ENCODE results near the gene PPM1B. TPM values are rescaled to one million over a fixed set of nuclear protein-coding genes. Genes with fewer than 3 reads are reported as not detected.
"Not testable (repeated sequence)": the region's sequence is repeated elsewhere in the genome, so short reads cannot be mapped to it uniquely, and the experiment has no call there.

PPM1B gene
- total RNA-seq, 2 experiments from 2014 or later = 56.4 to 57.0 TPM

DNA sequence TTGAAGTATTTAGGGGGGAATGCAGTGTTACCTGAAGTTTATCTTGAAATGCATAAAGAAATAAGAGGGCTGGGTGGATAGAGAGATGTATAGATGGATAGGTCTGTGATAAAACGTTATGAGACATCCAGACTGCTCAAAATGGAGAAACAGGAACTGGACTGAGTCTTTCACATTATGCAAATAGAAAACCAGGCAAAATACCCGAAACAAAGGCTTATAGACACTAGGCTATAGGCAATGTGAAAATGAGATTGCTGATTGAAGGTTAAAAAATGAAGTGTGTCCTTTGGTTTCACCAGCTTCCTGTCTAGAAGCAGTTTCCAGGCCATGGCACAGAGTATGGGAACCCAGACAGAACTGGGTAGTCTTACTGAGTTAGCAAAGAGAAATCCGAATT, 81.7 kb downstream of the PPM1B start:
- no peak overlapping the region for H3K4me3 Mint-ChIP-seq
- H3K36me3 Mint-ChIP-seq = no peaks in the 10 kb centered on the region
- ATAC-seq (no peak), DNase-seq (no peak)
- H3K27me3 Mint-ChIP-seq = peaks cover 12% of the 10 kb centered on the region
- no peak overlapping the region for H3K27ac Mint-ChIP-seq
- CTCF ChIA-PET = interaction anchor here (0.9 kb wide), 1 partner anchor 111 kb away, joined by 3 read pairs; the partner anchor contains the start of genes CAMKMT and PREPL
- no peaks in the 10 kb centered on the region for H3K9me3 Mint-ChIP-seq (ENCODE audit: low read depth)
- H3K4me1 Mint-ChIP-seq = peaks cover 4% of the 10 kb centered on the region

DNA sequence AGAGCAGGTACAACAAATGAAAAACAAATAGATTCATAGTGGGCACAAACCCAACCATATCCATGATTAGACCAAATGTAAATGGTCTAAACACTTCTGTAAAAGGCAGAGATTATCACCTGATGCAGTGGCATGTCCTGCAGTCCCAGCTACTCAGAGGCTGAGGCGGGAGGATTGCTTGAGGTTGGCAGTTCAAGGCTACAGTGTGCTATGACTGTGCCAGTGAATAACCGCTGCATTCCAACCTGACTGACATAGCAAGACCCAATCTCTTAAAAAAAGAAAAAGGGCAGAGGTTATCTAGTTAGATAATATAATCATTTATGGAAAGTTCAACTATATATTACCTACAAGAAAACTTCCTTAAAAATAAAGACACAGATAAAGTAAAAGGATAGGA, 85.3 kb downstream of the PPM1B start:
- no peak overlapping the region for H3K4me3 Mint-ChIP-seq
- no peak for DNase-seq
- H3K9me3 Mint-ChIP-seq (ENCODE audit: low read depth) = no peaks in the 10 kb centered on the region
- no peaks in the 10 kb centered on the region for H3K36me3 Mint-ChIP-seq
- H3K27ac Mint-ChIP-seq = no peak overlapping the region
- CTCF ChIA-PET = no interaction called here
- H3K4me1 Mint-ChIP-seq = no peaks in the 10 kb centered on the region
- peaks cover 18% of the 10 kb centered on the region for H3K27me3 Mint-ChIP-seq
- no peak for ATAC-seq

GRCh38 chr2:44255704-44256103, 87.0 kb downstream of the PPM1B start:
- not testable (repeated sequence) for H3K36me3 Mint-ChIP-seq; H3K4me1 Mint-ChIP-seq; H3K4me3 Mint-ChIP-seq; DNase-seq; ATAC-seq; H3K9me3 Mint-ChIP-seq (ENCODE audit: low read depth); H3K27ac Mint-ChIP-seq
- CTCF ChIA-PET = interaction anchor here (1.0 kb wide), 1 partner anchor 64 kb away, joined by 4 read pairs; no protein-coding TSS in a partner anchor
- H3K27me3 Mint-ChIP-seq = peaks cover 23% of the 10 kb centered on the region

GRCh38 chr2:44257802-44258201, 89.1 kb downstream of the PPM1B start:
- DNase-seq = not testable (repeated sequence)

DNA sequence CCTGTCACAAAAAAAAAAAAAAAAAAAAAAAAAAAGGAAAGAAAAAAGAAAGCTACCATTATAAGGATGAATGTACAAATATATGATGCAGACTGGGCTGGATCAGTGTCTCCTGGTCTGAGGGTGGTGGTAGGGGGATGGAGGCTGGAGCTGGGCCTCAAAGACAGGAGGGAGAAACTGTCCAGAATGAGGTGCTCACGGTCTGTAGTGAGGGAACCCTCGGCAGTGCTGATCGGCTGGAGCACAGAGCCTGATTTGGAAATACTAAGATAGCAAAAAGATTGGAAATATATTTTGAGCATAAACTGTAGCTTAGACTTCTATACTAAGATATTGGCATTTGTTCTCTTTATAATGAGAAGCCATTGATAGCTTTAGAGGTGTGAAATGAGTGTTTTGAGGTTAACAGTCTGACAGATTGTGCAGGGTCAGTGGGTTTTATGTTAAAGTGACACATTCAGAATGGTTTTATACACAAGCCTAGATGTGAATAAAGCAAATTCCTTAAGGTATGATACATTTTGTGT, 98.7 kb downstream of the PPM1B start:
- CTCF ChIA-PET = interaction anchor here (0.6 to 1.4 kb wide), 2 partner anchors 13 to 223 kb away, joined by 3 read pairs; no protein-coding TSS in a partner anchor
- Mint-ChIP-seq H3K9me3 (ENCODE audit: low read depth) (no peaks in the 10 kb centered on the region), H3K36me3 (no peaks in the 10 kb centered on the region), H3K4me1 (peaks cover 2% of the 10 kb centered on the region), H3K27me3 (peaks cover 4% of the 10 kb centered on the region), H3K4me3 (no peak overlapping the region), H3K27ac (no peak overlapping the region)
- DNase-seq = no peak
- no peak for ATAC-seq

More at GRCh38 chr2:44257802-44258201, 89.1 kb downstream of the PPM1B start:
- not testable (repeated sequence) for H3K4me3 Mint-ChIP-seq; H3K36me3 Mint-ChIP-seq; ATAC-seq; H3K9me3 Mint-ChIP-seq (ENCODE audit: low read depth); H3K27ac Mint-ChIP-seq; H3K4me1 Mint-ChIP-seq
- CTCF ChIA-PET = interaction anchor here (0.6 kb wide), 1 partner anchor 59 kb away, joined by 3 read pairs; no protein-coding TSS in a partner anchor
- H3K27me3 Mint-ChIP-seq = peaks cover 22% of the 10 kb centered on the region

DNA sequence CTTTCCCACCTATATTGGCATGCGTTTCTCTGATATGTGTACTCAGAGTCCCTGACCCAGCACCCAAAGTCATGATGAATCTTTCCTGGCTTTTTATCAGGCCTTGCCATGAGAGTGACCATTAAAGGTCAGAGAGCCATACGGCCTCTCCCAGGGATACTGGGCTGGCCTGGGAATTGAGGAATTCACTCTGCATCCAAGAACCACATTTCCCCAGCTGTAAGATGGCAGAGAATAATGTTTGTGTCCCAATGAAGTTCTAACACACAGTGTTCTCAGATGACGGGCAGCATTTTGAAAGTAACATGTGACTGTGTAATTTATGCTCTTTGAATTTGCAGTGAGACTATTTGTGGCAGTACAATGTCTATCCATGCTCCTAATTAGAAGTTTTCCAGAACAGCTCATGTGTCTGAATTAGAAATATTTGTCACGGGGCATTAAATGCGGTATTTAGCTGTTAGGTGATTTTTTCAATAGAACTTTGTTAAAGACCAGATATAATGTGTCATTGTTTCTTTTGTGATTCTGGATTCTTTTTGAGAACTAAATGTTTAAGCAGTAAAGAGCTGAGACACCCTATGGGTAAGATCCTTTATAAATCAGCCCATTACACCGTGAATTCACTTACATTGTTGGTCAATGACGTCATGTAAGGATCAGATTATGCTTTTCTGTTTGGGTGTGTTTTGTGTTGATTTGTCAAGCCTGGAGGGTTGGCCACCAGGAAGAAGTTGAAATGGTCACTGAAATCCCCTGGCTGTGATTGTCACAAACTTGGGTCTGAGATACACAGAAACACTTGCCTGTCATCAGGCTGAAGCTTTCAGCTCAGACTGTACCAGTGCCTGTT, 99.3 kb downstream of the PPM1B start:
- DNase-seq (no peak), ATAC-seq (no peak)
- Mint-ChIP-seq H3K4me1 (peaks cover 2% of the 10 kb centered on the region), H3K36me3 (no peaks in the 10 kb centered on the region), H3K27ac (no peak overlapping the region), H3K9me3 (ENCODE audit: low read depth) (no peaks in the 10 kb centered on the region), H3K4me3 (no peak overlapping the region), H3K27me3 (peaks cover 4% of the 10 kb centered on the region)
- CTCF ChIA-PET = interaction anchor here (0.6 to 1.4 kb wide), 2 partner anchors 12 to 224 kb away, joined by 3 read pairs; no protein-coding TSS in a partner anchor

DNA sequence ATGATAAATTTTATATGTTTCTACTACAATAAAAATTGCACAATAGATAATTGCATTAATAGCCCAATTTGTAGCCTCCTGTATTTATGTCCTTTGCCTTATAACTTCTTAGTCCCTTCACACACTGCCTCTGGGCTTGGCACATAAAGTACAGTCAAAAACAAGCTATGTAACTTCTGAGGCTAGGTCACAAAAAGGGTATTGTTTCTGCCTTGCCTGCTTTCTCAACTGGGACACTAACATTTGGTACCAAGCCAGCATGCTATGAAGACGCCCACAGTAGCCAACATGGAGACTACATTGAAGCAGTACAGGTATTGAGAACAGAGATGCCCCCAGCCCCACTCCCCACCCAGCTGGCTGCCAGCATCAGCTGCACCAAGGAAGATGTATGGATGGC, 101.2 kb downstream of the PPM1B start:
- Mint-ChIP-seq H3K4me1 (peaks cover 2% of the 10 kb centered on the region), H3K27me3 (peaks cover 4% of the 10 kb centered on the region), H3K36me3 (no peaks in the 10 kb centered on the region), H3K27ac (no peak overlapping the region), H3K4me3 (no peak overlapping the region), H3K9me3 (ENCODE audit: low read depth) (no peaks in the 10 kb centered on the region)
- CTCF ChIA-PET = no interaction called here
- DNase-seq (no peak), ATAC-seq (no peak)

- DNase-seq (no peak), ATAC-seq (no peak)
- Mint-ChIP-seq H3K4me1 (peaks cover 2% of the 10 kb centered on the region), H3K4me3 (no peak overlapping the region), H3K27ac (no peak overlapping the region), H3K9me3 (ENCODE audit: low read depth) (no peaks in the 10 kb centered on the region), H3K27me3 (peaks cover 4% of the 10 kb centered on the region), H3K36me3 (no peaks in the 10 kb centered on the region)
- CTCF ChIA-PET = no interaction called here
These were observed 102.6 kb downstream of the PPM1B start for GRCh38 chr2:44271296-44271695.

GRCh38 chr2:44273076-44273475, 104.4 kb downstream of the PPM1B start:
- ATAC-seq (no peak), DNase-seq (no peak)
- no peaks in the 10 kb centered on the region for H3K4me1 Mint-ChIP-seq
- no peaks in the 10 kb centered on the region for H3K9me3 Mint-ChIP-seq (ENCODE audit: low read depth)
- no peaks in the 10 kb centered on the region for H3K36me3 Mint-ChIP-seq
- H3K27ac Mint-ChIP-seq = no peak overlapping the region
- H3K4me3 Mint-ChIP-seq = no peak overlapping the region
- peaks cover 4% of the 10 kb centered on the region for H3K27me3 Mint-ChIP-seq
- CTCF ChIA-PET = interaction anchor here (1.0 kb wide), 1 partner anchor 30 kb away, joined by 3 read pairs; no protein-coding TSS in a partner anchor

- H3K36me3 Mint-ChIP-seq = no peaks in the 10 kb centered on the region
- no peak overlapping the region for H3K27ac Mint-ChIP-seq
- DNase-seq = no peak
- H3K9me3 Mint-ChIP-seq (ENCODE audit: low read depth) = no peaks in the 10 kb centered on the region
- CTCF ChIA-PET = interaction anchor here (1.0 kb wide), 1 partner anchor 30 kb away, joined by 3 read pairs; no protein-coding TSS in a partner anchor
- peaks cover 3% of the 10 kb centered on the region for H3K27me3 Mint-ChIP-seq
- no peaks in the 10 kb centered on the region for H3K4me1 Mint-ChIP-seq
- H3K4me3 Mint-ChIP-seq = no peak overlapping the region
- no peak for ATAC-seq
These were observed 104.9 kb downstream of the PPM1B start for GRCh38 chr2:44273596-44273995.

GRCh38 chr2:44275927-44276303, 107.2 kb downstream of the PPM1B start:
- DNase-seq = no peak
- H3K9me3 Mint-ChIP-seq (ENCODE audit: low read depth) = no peaks in the 10 kb centered on the region
- CTCF ChIA-PET = no interaction called here
- peaks cover 3% of the 10 kb centered on the region for H3K27me3 Mint-ChIP-seq
- H3K27ac Mint-ChIP-seq = no peak overlapping the region
- no peaks in the 10 kb centered on the region for H3K36me3 Mint-ChIP-seq
- H3K4me1 Mint-ChIP-seq = no peaks in the 10 kb centered on the region
- no peak overlapping the region for H3K4me3 Mint-ChIP-seq
- ATAC-seq = no peak

- Mint-ChIP-seq H3K27ac (no peak overlapping the region), H3K36me3 (no peaks in the 10 kb centered on the region), H3K4me1 (no peaks in the 10 kb centered on the region), H3K4me3 (no peak overlapping the region), H3K27me3 (peaks cover 8% of the 10 kb centered on the region), H3K9me3 (ENCODE audit: low read depth) (no peaks in the 10 kb centered on the region)
- DNase-seq = no peak
- ATAC-seq = no peak
- CTCF ChIA-PET = no interaction called here
These were observed 108.9 kb downstream of the PPM1B start for GRCh38 chr2:44277541-44277940.

- CTCF ChIA-PET = no interaction called here
These were observed 112.2 kb downstream of the PPM1B start for GRCh38 chr2:44280869-44281268.

More at GRCh38 chr2:44280869-44281268, 112.2 kb downstream of the PPM1B start:
- H3K36me3 Mint-ChIP-seq = no peaks in the 10 kb centered on the region
- H3K4me3 Mint-ChIP-seq = no peak overlapping the region
- no peak overlapping the region for H3K27ac Mint-ChIP-seq
- H3K9me3 Mint-ChIP-seq (ENCODE audit: low read depth) = no peaks in the 10 kb centered on the region
- DNase-seq (no peak), ATAC-seq (no peak)
- H3K4me1 Mint-ChIP-seq = no peaks in the 10 kb centered on the region
- H3K27me3 Mint-ChIP-seq = peaks cover 10% of the 10 kb centered on the region

Measured in activated CD8-positive, alpha-beta memory T cell treated with anti-CD3 and anti-CD28 coated beads, Interleukin-2, amount 10 ng/mL, durations not matched to agents 7 days and 5 days (primary cell).